A549 treated with AZD9567 at 1 μM for 4 hours (cell line): ENCODE measurements around the gene RFX2. TPM values are rescaled to one million over a fixed set of nuclear protein-coding genes. Genes with fewer than 3 reads are reported as not detected.

Experiments used
- total RNA-seq: library from RNA; stranded (reverse); fragments of 200-300 nt; extraction: Qiagen RNA extraction; gene quantifications from 5 replicates; pipeline ENCODE4 v1.2.3, GENCODE V29; 2022; ENCODE audit not compliant: insufficient read depth

Gene RFX2
- total RNA-seq: 5.8 to 10.1 TPM (median 7.2 TPM) in 5 replicates

DNA sequence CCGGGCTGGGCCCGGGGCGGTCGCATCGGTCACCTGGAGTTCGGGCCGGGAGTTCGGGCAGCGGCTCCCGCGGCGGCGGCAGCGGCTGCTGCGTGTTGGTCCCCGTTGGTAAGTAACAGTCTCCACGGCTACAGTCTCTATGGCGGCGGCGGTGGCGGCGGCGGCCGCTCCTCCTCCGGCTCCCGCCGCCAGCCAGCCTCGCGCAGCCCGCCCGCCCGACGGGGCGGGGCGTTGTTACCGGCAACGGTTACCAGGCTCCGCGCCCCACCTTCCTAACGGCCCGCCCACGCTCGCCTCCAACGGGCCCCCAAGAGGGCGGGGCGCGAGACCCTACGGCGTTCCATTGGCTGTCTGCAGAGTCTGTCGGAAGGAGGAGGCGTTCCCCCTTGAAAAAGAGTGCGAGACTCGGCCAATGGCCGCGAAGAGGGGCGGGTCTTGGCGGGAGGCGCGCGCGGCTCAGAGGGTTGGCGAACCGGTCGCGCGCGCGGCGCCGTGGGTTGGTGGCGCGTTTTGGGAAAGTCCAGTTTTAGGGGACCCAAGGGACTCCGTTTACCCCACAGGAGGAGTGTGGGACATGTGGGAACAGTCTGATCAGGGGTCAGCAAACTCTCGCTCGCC lies at the start of gene RFX2:
Gene RFX2, minus strand, starts transcription at position 141 of the 618 bp plus-strand sequence. CDS start 63,004 bp downstream, outside the sequence.

DNA sequence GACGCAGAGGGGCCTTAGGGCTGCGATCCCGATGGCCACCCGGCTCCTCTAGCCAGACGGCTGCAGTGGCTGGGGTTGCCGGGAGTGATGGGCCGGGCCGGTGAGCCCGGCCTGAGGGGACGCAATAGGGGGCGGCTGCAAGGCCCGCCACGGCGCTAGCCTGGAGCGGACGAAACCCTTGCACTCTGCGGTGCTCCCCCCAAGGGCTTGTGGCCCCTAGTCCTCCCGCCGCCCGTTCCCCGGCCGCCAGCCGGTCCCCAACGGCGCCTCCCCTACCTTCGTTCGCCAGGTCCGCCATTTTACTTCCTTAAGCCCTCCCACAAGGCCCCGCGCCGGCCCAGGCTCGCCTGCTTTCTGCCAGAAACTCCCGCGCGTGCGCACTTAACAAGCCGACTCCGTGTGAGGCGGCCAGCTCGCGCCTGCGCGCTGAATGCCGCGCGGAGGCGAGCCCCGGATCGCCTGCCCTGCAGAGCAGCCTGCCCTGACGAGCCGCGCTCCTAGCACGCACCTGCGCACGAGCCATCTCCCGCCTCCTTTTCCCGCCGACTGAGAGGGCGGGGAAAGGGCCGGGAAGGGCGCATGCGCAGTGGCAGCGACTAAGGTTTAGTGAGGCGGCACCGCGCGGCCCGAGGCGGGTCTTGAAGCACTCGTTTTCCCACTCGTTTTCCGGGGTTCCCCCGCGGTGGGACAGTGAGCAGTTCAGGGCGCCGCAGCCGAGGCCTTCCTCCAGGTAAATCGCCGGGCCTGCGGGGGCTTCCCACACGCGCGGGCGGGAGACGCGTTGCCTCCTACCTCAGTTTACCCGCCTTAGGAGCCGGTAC lies 132.3 kb downstream of the RFX2 start, which contains the start of gene RANBP3:
Gene RANBP3, minus strand, starts transcription at position 356 of the 821 bp plus-strand sequence. Its CDS starts 58 bp downstream, at position 298.

Other genes with a start within 250 kb of the RFX2 start
- not detected in 5 replicates for gene FUT5, start 240.0 kb downstream of the RFX2 start, total RNA-seq
- gene NDUFA11, start 206.7 kb downstream of the RFX2 start, total RNA-seq: 208 to 299 TPM (median 293 TPM) in 5 replicates
- gene VMAC, start 205.6 kb downstream of the RFX2 start, total RNA-seq: 0.48 to 0.86 TPM (median 0.71 TPM) in 4 of 5 replicates, not detected in the other
- 1.0 to 2.4 TPM (median 1.2 TPM) in 5 replicates for gene CAPS, start 196.2 kb downstream of the RFX2 start, total RNA-seq
- gene RANBP3, start 132.4 kb downstream of the RFX2 start, total RNA-seq: 38.4 to 84.9 TPM (median 44.4 TPM) in 5 replicates
- gene ACSBG2, start 25.2 kb upstream of the RFX2 start, total RNA-seq: not detected in 5 replicates
- 15.5 to 23.5 TPM (median 22.5 TPM) in 5 replicates for gene MLLT1, start 169.5 kb upstream of the RFX2 start, total RNA-seq
- not detected in 5 replicates for gene ACER1, start 223.1 kb upstream of the RFX2 start, total RNA-seq